ENCODE results near the gene TRAM2.
A peak's percentile ranks its signal among the peaks of the same experiment; 100 is the strongest.

TRAM2 gene

GRCh38 chr6:52513896-52514295 is 63.0 kb downstream of the TRAM2 start:
- Histone ChIP-seq H3K36me3 (ENCODE audit: control insufficient read depth in 2 of 2, insufficient read depth in 2 of 2, low read length in 2 of 2) (peaks cover 19 to 32% of the 10 kb centered on the region in 2 donors), H3K27me3 (ENCODE audit: control insufficient read depth in 2 of 2, insufficient read depth in 2 of 2, low read length in 2 of 2) (no peaks in the 10 kb centered on the region), H3K4me1 (ENCODE audit: control insufficient read depth in 2 of 2, insufficient read depth in 2 of 2, low read length in 2 of 2) (peaks cover 10 to 16% of the 10 kb centered on the region in 2 donors), H3K27ac (ENCODE audit: low read depth in 2 of 2, low read length in 2 of 2) (peak overlapping the region in 1 of 2 donors; percentile 1), H3K9ac (ENCODE audit: low read depth in 1 of 2, low read length in 2 of 2) (no peak overlapping the region), H3K4me3 (ENCODE audit: low read length in 2 of 2) (no peak overlapping the region), H3K9me3 (ENCODE audit: control insufficient read depth in 2 of 2, low read length in 2 of 2) (no peaks in the 10 kb centered on the region)

GRCh38 chr6:52513464-52513863 is 63.4 kb downstream of the TRAM2 start:
- Histone ChIP-seq H3K27me3 (ENCODE audit: control insufficient read depth in 2 of 2, insufficient read depth in 2 of 2, low read length in 2 of 2) (no peaks in the 10 kb centered on the region), H3K27ac (ENCODE audit: low read depth in 2 of 2, low read length in 2 of 2) (no peak overlapping the region), H3K36me3 (ENCODE audit: control insufficient read depth in 2 of 2, insufficient read depth in 2 of 2, low read length in 2 of 2) (peaks cover 19 to 34% of the 10 kb centered on the region in 2 donors), H3K4me3 (ENCODE audit: low read length in 2 of 2) (no peak overlapping the region), H3K4me1 (ENCODE audit: control insufficient read depth in 2 of 2, insufficient read depth in 2 of 2, low read length in 2 of 2) (peaks cover 10 to 15% of the 10 kb centered on the region in 2 donors), H3K9ac (ENCODE audit: low read depth in 1 of 2, low read length in 2 of 2) (no peak overlapping the region), H3K9me3 (ENCODE audit: control insufficient read depth in 2 of 2, low read length in 2 of 2) (no peaks in the 10 kb centered on the region)

GRCh38 chr6:52512199-52512598 is 64.7 kb downstream of the TRAM2 start:
- Histone ChIP-seq H3K4me3 (ENCODE audit: low read length in 2 of 2) (no peak overlapping the region), H3K9ac (ENCODE audit: low read depth in 1 of 2, low read length in 2 of 2) (no peak overlapping the region), H3K27me3 (ENCODE audit: control insufficient read depth in 2 of 2, insufficient read depth in 2 of 2, low read length in 2 of 2) (no peaks in the 10 kb centered on the region), H3K36me3 (ENCODE audit: control insufficient read depth in 2 of 2, insufficient read depth in 2 of 2, low read length in 2 of 2) (peaks cover 31 to 45% of the 10 kb centered on the region in 2 donors), H3K9me3 (ENCODE audit: control insufficient read depth in 2 of 2, low read length in 2 of 2) (no peaks in the 10 kb centered on the region), H3K27ac (ENCODE audit: low read depth in 2 of 2, low read length in 2 of 2) (peak overlapping the region; percentile 56 to 60), H3K4me1 (ENCODE audit: control insufficient read depth in 2 of 2, insufficient read depth in 2 of 2, low read length in 2 of 2) (peaks cover 4 to 7% of the 10 kb centered on the region in 2 donors)

GRCh38 chr6:52511572-52512151 is 65.2 kb downstream of the TRAM2 start:
- peak overlapping the region; percentile 23 to 56 for H3K27ac ChIP-seq (ENCODE audit: low read depth in 2 of 2, low read length in 2 of 2)
- peaks cover 4 to 7% of the 10 kb centered on the region in 2 donors for H3K4me1 ChIP-seq (ENCODE audit: control insufficient read depth in 2 of 2, insufficient read depth in 2 of 2, low read length in 2 of 2)
- H3K27me3 ChIP-seq (ENCODE audit: control insufficient read depth in 2 of 2, insufficient read depth in 2 of 2, low read length in 2 of 2) = no peaks in the 10 kb centered on the region
- H3K4me3 ChIP-seq (ENCODE audit: low read length in 2 of 2) = no peak overlapping the region
- peaks cover 36 to 51% of the 10 kb centered on the region in 2 donors for H3K36me3 ChIP-seq (ENCODE audit: control insufficient read depth in 2 of 2, insufficient read depth in 2 of 2, low read length in 2 of 2)
- H3K9ac ChIP-seq (ENCODE audit: low read depth in 1 of 2, low read length in 2 of 2) = no peak overlapping the region
- H3K9me3 ChIP-seq (ENCODE audit: control insufficient read depth in 2 of 2, low read length in 2 of 2) = no peaks in the 10 kb centered on the region

GRCh38 chr6:52511163-52511562 is 65.7 kb downstream of the TRAM2 start:
- H3K9me3 ChIP-seq (ENCODE audit: control insufficient read depth in 2 of 2, low read length in 2 of 2) = no peaks in the 10 kb centered on the region
- no peaks in the 10 kb centered on the region for H3K27me3 ChIP-seq (ENCODE audit: control insufficient read depth in 2 of 2, insufficient read depth in 2 of 2, low read length in 2 of 2)
- peaks cover 41 to 52% of the 10 kb centered on the region in 2 donors for H3K36me3 ChIP-seq (ENCODE audit: control insufficient read depth in 2 of 2, insufficient read depth in 2 of 2, low read length in 2 of 2)
- no peak overlapping the region for H3K9ac ChIP-seq (ENCODE audit: low read depth in 1 of 2, low read length in 2 of 2)
- H3K4me3 ChIP-seq (ENCODE audit: low read length in 2 of 2) = no peak overlapping the region
- H3K4me1 ChIP-seq (ENCODE audit: control insufficient read depth in 2 of 2, insufficient read depth in 2 of 2, low read length in 2 of 2) = peaks cover 4 to 7% of the 10 kb centered on the region in 2 donors
- no peak overlapping the region for H3K27ac ChIP-seq (ENCODE audit: low read depth in 2 of 2, low read length in 2 of 2)

GRCh38 chr6:52510213-52510562 is 66.7 kb downstream of the TRAM2 start:
- no peak overlapping the region for H3K27ac ChIP-seq (ENCODE audit: low read depth in 2 of 2, low read length in 2 of 2)
- H3K4me1 ChIP-seq (ENCODE audit: control insufficient read depth in 2 of 2, insufficient read depth in 2 of 2, low read length in 2 of 2) = peaks cover 4 to 10% of the 10 kb centered on the region in 2 donors
- H3K36me3 ChIP-seq (ENCODE audit: control insufficient read depth in 2 of 2, insufficient read depth in 2 of 2, low read length in 2 of 2) = peaks cover 40 to 51% of the 10 kb centered on the region in 2 donors
- no peak overlapping the region for H3K9ac ChIP-seq (ENCODE audit: low read depth in 1 of 2, low read length in 2 of 2)
- no peaks in the 10 kb centered on the region for H3K9me3 ChIP-seq (ENCODE audit: control insufficient read depth in 2 of 2, low read length in 2 of 2)
- H3K4me3 ChIP-seq (ENCODE audit: low read length in 2 of 2) = no peak overlapping the region
- H3K27me3 ChIP-seq (ENCODE audit: control insufficient read depth in 2 of 2, insufficient read depth in 2 of 2, low read length in 2 of 2) = no peaks in the 10 kb centered on the region

GRCh38 chr6:52509281-52510212 is 67.3 kb downstream of the TRAM2 start:
- peaks cover 11 to 16% of the 10 kb centered on the region in 2 donors for H3K4me1 ChIP-seq (ENCODE audit: control insufficient read depth in 2 of 2, insufficient read depth in 2 of 2, low read length in 2 of 2)
- H3K9ac ChIP-seq (ENCODE audit: low read depth in 1 of 2, low read length in 2 of 2) = no peak overlapping the region
- H3K9me3 ChIP-seq (ENCODE audit: control insufficient read depth in 2 of 2, low read length in 2 of 2) = no peaks in the 10 kb centered on the region
- no peaks in the 10 kb centered on the region for H3K27me3 ChIP-seq (ENCODE audit: control insufficient read depth in 2 of 2, insufficient read depth in 2 of 2, low read length in 2 of 2)
- H3K27ac ChIP-seq (ENCODE audit: low read depth in 2 of 2, low read length in 2 of 2) = no peak overlapping the region
- no peak overlapping the region for H3K4me3 ChIP-seq (ENCODE audit: low read length in 2 of 2)
- H3K36me3 ChIP-seq (ENCODE audit: control insufficient read depth in 2 of 2, insufficient read depth in 2 of 2, low read length in 2 of 2) = peaks cover 36 to 51% of the 10 kb centered on the region in 2 donors

- Histone ChIP-seq H3K27me3 (ENCODE audit: control insufficient read depth in 2 of 2, insufficient read depth in 2 of 2, low read length in 2 of 2) (no peaks in the 10 kb centered on the region), H3K9ac (ENCODE audit: low read depth in 1 of 2, low read length in 2 of 2) (no peak overlapping the region), H3K27ac (ENCODE audit: low read depth in 2 of 2, low read length in 2 of 2) (no peak overlapping the region), H3K4me3 (ENCODE audit: low read length in 2 of 2) (no peak overlapping the region), H3K4me1 (ENCODE audit: control insufficient read depth in 2 of 2, insufficient read depth in 2 of 2, low read length in 2 of 2) (peaks cover 22 to 24% of the 10 kb centered on the region in 2 donors), H3K36me3 (ENCODE audit: control insufficient read depth in 2 of 2, insufficient read depth in 2 of 2, low read length in 2 of 2) (peaks cover 32 to 42% of the 10 kb centered on the region in 2 donors), H3K9me3 (ENCODE audit: control insufficient read depth in 2 of 2, low read length in 2 of 2) (no peaks in the 10 kb centered on the region)
These were observed 68.6 kb downstream of the TRAM2 start for GRCh38 chr6:52508261-52508739.

GRCh38 chr6:52507557-52508260 is 69.2 kb downstream of the TRAM2 start:
- peaks cover 32 to 41% of the 10 kb centered on the region in 2 donors for H3K36me3 ChIP-seq (ENCODE audit: control insufficient read depth in 2 of 2, insufficient read depth in 2 of 2, low read length in 2 of 2)
- H3K27me3 ChIP-seq (ENCODE audit: control insufficient read depth in 2 of 2, insufficient read depth in 2 of 2, low read length in 2 of 2) = no peaks in the 10 kb centered on the region
- no peak overlapping the region for H3K9ac ChIP-seq (ENCODE audit: low read depth in 1 of 2, low read length in 2 of 2)
- no peak overlapping the region for H3K27ac ChIP-seq (ENCODE audit: low read depth in 2 of 2, low read length in 2 of 2)
- no peaks in the 10 kb centered on the region for H3K9me3 ChIP-seq (ENCODE audit: control insufficient read depth in 2 of 2, low read length in 2 of 2)
- peaks cover 27 to 28% of the 10 kb centered on the region in 2 donors for H3K4me1 ChIP-seq (ENCODE audit: control insufficient read depth in 2 of 2, insufficient read depth in 2 of 2, low read length in 2 of 2)
- no peak overlapping the region for H3K4me3 ChIP-seq (ENCODE audit: low read length in 2 of 2)

Measured in mucosa of rectum (tissue), 2 donors.